ENCODE results near the gene BCAP29.

Gene BCAP29

DNA sequence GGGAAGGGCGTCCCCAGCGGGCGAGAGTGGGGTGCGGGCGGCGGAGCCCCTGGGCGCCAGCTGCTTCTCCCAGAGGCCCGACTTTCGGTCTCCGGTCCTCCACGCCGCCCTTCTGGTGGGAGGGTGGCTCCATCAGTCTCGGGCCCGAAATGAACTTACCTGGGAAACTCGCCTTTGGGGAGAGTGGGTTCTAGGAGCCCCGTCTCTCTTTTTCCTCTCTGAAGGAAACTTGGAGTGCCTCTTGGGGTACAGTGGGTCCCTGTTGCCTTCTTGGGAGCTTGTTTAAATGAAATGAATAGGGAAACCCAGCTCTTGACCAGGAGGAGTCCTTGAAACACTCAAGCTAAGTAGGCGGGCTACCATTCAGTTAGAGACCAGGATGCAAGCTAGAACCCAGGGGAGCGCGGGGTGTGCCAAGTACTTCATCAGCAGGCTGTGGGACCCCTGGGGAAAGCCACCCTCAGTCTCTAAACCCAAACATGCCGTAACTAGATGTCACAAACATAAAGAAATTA is 81.9 kb downstream of the BCAP29 start:
- DNase-seq (ENCODE audit: low read depth in 1 of 2, low spot score in 1 of 2): no peak

DNA sequence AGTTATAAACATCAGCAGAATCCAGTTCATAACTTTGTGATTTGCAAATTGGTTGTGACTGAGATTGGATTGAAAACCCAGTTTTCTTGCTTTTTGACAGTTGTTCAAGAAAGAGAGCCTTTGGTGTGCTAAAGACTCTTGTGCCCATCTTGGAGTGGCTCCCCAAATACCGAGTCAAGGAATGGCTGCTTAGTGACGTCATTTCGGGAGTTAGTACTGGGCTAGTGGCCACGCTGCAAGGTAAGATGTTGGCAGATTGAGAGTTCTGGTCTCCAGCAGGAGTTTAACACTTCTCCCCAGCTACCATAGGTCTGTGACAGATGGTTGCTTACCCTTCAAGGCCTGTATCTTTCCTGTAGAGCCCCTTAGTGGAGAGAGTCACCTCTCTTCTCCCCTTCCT is 83.2 kb downstream of the BCAP29 start:
- DNase-seq (ENCODE audit: low read depth in 1 of 2, low spot score in 1 of 2): no peak

DNA sequence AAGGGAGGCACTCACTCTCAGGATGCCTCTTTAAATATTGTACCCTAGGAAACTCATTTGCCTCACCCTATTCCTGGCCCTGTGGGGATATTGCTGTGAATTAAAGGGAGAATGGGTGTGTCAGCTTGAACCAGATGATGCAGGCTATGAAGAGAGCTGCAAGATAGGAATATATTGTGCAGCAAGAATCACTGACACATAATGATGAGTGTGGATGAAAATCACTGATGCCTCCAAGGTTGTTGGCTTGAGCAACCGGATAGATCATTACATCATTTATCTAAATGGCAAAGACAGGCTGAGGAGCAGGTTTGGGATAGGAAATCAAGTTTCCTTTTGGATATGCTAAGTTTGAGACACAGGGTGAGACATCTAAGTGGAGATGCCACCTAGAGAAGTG is 86.7 kb downstream of the BCAP29 start:
- DNase-seq (ENCODE audit: low read depth in 1 of 2, low spot score in 1 of 2): no peak

DNA sequence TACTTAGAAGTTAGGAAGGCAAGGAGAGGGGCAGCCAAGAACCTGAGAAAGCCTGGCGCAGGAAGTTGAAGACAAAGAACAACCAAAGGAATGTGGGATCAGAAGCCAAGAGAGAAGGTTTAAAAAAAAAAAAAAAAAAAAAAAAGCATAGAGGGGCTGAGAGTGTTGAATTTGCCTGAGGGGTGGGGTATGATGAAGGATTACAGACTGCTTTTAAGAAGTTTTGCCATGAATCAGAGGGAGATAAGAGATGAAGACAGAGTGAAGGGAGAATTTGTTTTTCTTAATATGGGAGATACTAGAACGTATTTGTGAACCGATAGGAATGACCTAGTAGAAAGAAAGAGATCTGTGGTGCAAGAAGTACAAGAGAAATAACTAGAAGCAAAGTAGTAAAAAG is 87.3 kb downstream of the BCAP29 start:
- DNase-seq (ENCODE audit: low read depth in 1 of 2, low spot score in 1 of 2): no peak

DNA sequence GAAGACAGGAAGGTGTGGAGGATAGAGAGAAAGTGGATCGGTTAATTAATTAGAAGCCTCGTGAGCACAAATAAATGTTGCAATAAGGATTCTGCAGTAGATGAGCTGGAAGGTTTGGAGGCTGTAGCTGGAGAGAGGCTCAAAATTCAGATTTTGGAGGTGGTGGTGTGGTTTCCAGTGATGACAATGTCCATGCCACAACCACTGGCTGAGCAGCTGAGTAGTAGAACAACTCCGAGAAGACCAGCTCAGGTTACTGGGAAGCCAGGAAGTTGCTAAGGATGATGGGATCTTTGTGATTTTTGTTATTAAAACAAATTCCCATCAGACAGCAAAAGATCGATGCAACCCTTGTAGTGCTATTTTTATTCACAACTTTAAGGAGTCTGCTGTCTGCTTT is 88.2 kb downstream of the BCAP29 start:
- no peak for DNase-seq (ENCODE audit: low read depth in 1 of 2, low spot score in 1 of 2)

All from stimulated activated CD4-positive, alpha-beta T cell treated with anti-CD3 and anti-CD28 coated beads, Interleukin-15, amount 100 ng/mL, for 1 hour (primary cell).